NCI-H748 (cell line): ENCODE results near the gene NECTIN1.

ENCODE experiments used
- DNase-seq: peaks from one replicate; lab custom pipeline; 2025; ENCODE audit not compliant: unreplicated experiment; lab: John Stamatoyannopoulos, UW

NECTIN1 gene

GRCh38 chr11:119728651-119729580, at the start of gene NECTIN1:
Gene NECTIN1, minus strand, starts transcription at chr11:119729200. Its CDS starts 647 bp downstream, at chr11:119728553.
- peak; percentile 92 for DNase-seq

GRCh38 chr11:119778391-119779194, 49.6 kb upstream of the NECTIN1 start:
- no peak for DNase-seq

GRCh38 chr11:119777940-119778339, 48.9 kb upstream of the NECTIN1 start:
- no peak for DNase-seq

GRCh38 chr11:119776651-119777050, 47.7 kb upstream of the NECTIN1 start:
- DNase-seq, result no peak

- DNase-seq, result no peak
Observed at GRCh38 chr11:119776031-119776636, 47.1 kb upstream of the NECTIN1 start.

GRCh38 chr11:119774172-119774763, 45.3 kb upstream of the NECTIN1 start:
- DNase-seq, result no peak

- peak; percentile 21 for DNase-seq
Observed at GRCh38 chr11:119772641-119773415, 43.8 kb upstream of the NECTIN1 start.

- no peak for DNase-seq
Observed at GRCh38 chr11:119772076-119772475, 43.1 kb upstream of the NECTIN1 start.

GRCh38 chr11:119771172-119771770, 42.3 kb upstream of the NECTIN1 start:
- DNase-seq, result no peak

GRCh38 chr11:119765628-119766027, 36.6 kb upstream of the NECTIN1 start:
- no peak for DNase-seq

GRCh38 chr11:119764108-119764868, 35.3 kb upstream of the NECTIN1 start:
- DNase-seq, result no peak

GRCh38 chr11:119763071-119763728, 34.2 kb upstream of the NECTIN1 start:
- DNase-seq, result no peak

GRCh38 chr11:119759747-119760412, 30.9 kb upstream of the NECTIN1 start:
- no peak for DNase-seq

GRCh38 chr11:119759324-119759723, 30.3 kb upstream of the NECTIN1 start:
- no peak for DNase-seq

- no peak for DNase-seq
Observed at GRCh38 chr11:119758291-119758690, 29.3 kb upstream of the NECTIN1 start.

- DNase-seq, result no peak
Observed at GRCh38 chr11:119757378-119757777, 28.4 kb upstream of the NECTIN1 start.

GRCh38 chr11:119756169-119756865, 27.3 kb upstream of the NECTIN1 start:
- no peak for DNase-seq
